ENCODE data around the gene PROZ. TPM values are rescaled to one million over a fixed set of nuclear protein-coding genes. Genes with fewer than 3 reads are reported as not detected.

The PROZ gene
- total and polyA plus RNA-seq, 2 of the 13 experiments (the other 11 are each of a cell fraction or from before 2014, with no cell fraction given), result 5.6 to 22.5 TPM

GRCh38 chr13:113150550-113151365, 7.7 kb upstream of the PROZ start (continued):
- no peak for TF ChIP-seq PAXIP1 (CRISPR knock-in tag; conservative IDR thresholded peaks at IDR 0.05)
- no peak for TF ChIP-seq ZNF552 (CRISPR knock-in tag; IDR thresholded peaks at IDR 0.05; ENCODE audit: borderline replicate concordance)
- peak; percentile 50; the same call in 1 of the 2 replicates for TF ChIP-seq MED13 (CRISPR knock-in tag; IDR thresholded peaks at IDR 0.05)
- peak; percentile 6; the same call in 1 of the 2 replicates for TF ChIP-seq MTA1 (CRISPR knock-in tag; IDR thresholded peaks at IDR 0.05; ENCODE audit: borderline replicate concordance)
- no peak for TF ChIP-seq ZSCAN25 (CRISPR knock-in tag; IDR thresholded peaks at IDR 0.05)
- 0 out of 2 replicates have a peak, but pooled peaks have one; percentile 34 for TF ChIP-seq ZNF430 (CRISPR knock-in tag; IDR thresholded peaks at IDR 0.05)
- peak; percentile 11; the same call in 1 of the 2 replicates for TF ChIP-seq SPEN (CRISPR knock-in tag; IDR thresholded peaks at IDR 0.05; ENCODE audit: low read depth)
- no peak for TF ChIP-seq ARID5B (CRISPR knock-in tag; IDR thresholded peaks at IDR 0.05)
- peak; percentile 30; the same call in 1 of the 2 replicates for TF ChIP-seq ZNF580 (CRISPR knock-in tag; IDR thresholded peaks at IDR 0.05; ENCODE audit: borderline replicate concordance, low read depth)
- no peak for TF ChIP-seq NR3C1 (CRISPR knock-in tag; IDR thresholded peaks at IDR 0.05)
- peak; percentile 2; the same call in 1 of the 2 replicates for TF ChIP-seq ZBTB10 (CRISPR knock-in tag; IDR thresholded peaks at IDR 0.05; ENCODE audit: borderline replicate concordance)
- TF ChIP-seq ZNF800 (CRISPR knock-in tag; IDR thresholded peaks at IDR 0.05), result 0 out of 2 replicates have a peak, but pooled peaks have one; percentile 18
- no peak; the same call in 1 of the 2 replicates for TF ChIP-seq TEF (CRISPR knock-in tag; IDR thresholded peaks at IDR 0.05)

Data from HepG2 (cell line).